Activated CD4-positive, alpha-beta T cell treated with anti-CD3 and anti-CD28 coated beads, Interleukin-2, amount 10 ng/mL, durations not matched to agents 24 days and 14 days (primary cell): ENCODE results near the gene SERINC5. TPM values are rescaled to one million over a fixed set of nuclear protein-coding genes. Genes with fewer than 3 reads are reported as not detected.
"Not testable (repeated sequence)": the region's sequence is repeated elsewhere in the genome, so short reads cannot be mapped to it uniquely, and the experiment has no call there.

Experiments used
- DNase-seq: peaks from one replicate; pipeline ENCODE4 v3.0.0; 2022
- H3K27ac Mint-ChIP-seq: one replicate; pipeline ENCODE4 v1.8.0; 2022; ENCODE audit warnings: mild to moderate bottlenecking, mixed read lengths
- H3K27me3 Mint-ChIP-seq: one replicate; pipeline ENCODE4 v1.8.0; 2022; ENCODE audit warnings: mixed read lengths
- H3K36me3 Mint-ChIP-seq: one replicate; pipeline ENCODE4 v1.8.0; 2022; ENCODE audit warnings: low read depth, mild to moderate bottlenecking, mixed read lengths
- H3K4me1 Mint-ChIP-seq: one replicate; pipeline ENCODE4 v1.8.0; 2021; ENCODE audit warnings: mixed read lengths
- H3K4me3 Mint-ChIP-seq: one replicate; pipeline ENCODE4 v1.8.0; 2022; ENCODE audit warnings: mild to moderate bottlenecking, moderate library complexity, mixed read lengths
- H3K9me3 Mint-ChIP-seq: one replicate; pipeline ENCODE4 v1.8.0; 2021; ENCODE audit warnings: mixed read lengths
- intact Hi-C: fragments of 100-400 bp; cut with micrococcal nuclease; formaldehyde crosslinking; loops from one replicate; pipeline ENCODE4 v1.15.1; 2023
- total RNA-seq: library from RNA; stranded (reverse); gene quantifications from 2 replicates; pipeline ENCODE4 v1.2.3, GENCODE V29; 2022

The SERINC5 gene
- total RNA-seq, 1 donor from 2014 or later, result 21.3 TPM

DNA sequence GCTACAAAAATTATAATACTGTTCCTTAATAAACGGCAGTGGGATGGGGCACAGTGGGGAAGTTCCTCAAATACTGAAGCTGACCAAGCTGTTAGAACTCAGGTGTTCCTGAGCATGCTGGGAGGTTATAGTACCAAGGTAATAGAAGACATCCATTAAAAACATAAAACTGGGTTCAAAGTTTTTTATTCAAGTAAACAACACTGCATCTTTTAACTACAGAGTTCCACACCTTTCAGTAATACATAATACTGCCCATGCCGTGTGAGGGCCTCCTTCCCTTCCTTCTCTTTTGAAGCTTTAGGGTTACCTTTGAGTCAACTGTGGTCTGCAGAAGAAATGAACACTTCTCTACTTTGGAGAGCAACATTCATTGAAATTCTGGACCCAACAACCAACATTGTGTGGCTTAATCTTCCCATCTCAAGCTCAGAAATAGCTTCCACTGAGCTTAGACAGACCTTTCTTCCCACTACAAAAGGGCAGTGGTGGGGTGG lies 43.6 kb downstream of the SERINC5 start:
- Mint-ChIP-seq H3K27ac (no peak overlapping the region), H3K27me3 (no peaks in the 10 kb centered on the region), H3K9me3 (no peaks in the 10 kb centered on the region), H3K4me3 (no peak overlapping the region), H3K36me3 (peaks cover 13% of the 10 kb centered on the region), H3K4me1 (peaks cover 48% of the 10 kb centered on the region)
- intact Hi-C loops, result no loop called here
- DNase-seq, result no peak

DNA sequence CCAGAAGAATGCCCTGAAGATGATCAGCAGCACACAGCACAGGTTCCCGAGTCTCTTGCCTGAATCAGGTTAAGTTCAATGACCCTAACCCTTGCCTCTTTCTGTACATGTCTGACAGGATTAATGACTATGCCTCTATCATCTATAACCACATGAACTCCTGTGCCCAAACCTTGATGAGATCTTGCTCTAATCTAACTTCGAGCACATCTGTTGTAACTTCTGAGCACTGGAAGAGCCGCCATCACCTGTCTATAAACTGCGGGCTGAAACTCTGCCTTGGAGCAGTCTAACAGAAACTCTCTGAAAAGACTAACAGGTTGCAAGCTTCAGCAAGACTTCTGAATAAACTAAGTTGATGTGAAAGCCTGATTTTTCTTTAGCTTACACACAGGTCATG lies 44.5 kb downstream of the SERINC5 start:
- Mint-ChIP-seq H3K27ac (no peak overlapping the region), H3K27me3 (no peaks in the 10 kb centered on the region), H3K4me3 (peak overlapping the region; percentile 14), H3K4me1 (peaks cover 51% of the 10 kb centered on the region), H3K36me3 (peaks cover 15% of the 10 kb centered on the region), H3K9me3 (no peaks in the 10 kb centered on the region)
- DNase-seq, result no peak
- intact Hi-C loops, result no loop called here

DNA sequence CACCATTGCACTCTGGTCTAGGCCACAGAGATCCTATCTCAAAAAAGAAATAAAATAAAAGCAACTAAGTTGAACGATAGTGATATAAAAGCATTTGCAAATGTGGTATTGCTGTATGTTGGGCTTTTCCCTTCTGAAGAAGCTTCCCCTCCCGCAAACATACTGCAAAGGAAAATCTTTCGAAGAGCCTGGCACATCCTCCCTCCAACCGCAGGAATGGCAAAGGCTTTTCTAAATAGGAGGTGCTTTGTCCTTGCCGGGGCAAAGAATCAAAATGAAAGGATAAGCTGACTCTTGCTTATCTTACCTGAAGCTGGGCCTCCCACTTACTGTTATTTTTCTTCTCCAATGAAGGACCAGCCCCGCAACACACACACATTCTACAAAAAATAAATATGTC lies 45.8 kb downstream of the SERINC5 start:
- Mint-ChIP-seq H3K9me3 (no peaks in the 10 kb centered on the region), H3K4me1 (peaks cover 50% of the 10 kb centered on the region), H3K27me3 (no peaks in the 10 kb centered on the region), H3K36me3 (peaks cover 15% of the 10 kb centered on the region), H3K4me3 (no peak overlapping the region), H3K27ac (peak overlapping the region; percentile 52)
- no peak for DNase-seq
- intact Hi-C loops, result no loop called here

DNA sequence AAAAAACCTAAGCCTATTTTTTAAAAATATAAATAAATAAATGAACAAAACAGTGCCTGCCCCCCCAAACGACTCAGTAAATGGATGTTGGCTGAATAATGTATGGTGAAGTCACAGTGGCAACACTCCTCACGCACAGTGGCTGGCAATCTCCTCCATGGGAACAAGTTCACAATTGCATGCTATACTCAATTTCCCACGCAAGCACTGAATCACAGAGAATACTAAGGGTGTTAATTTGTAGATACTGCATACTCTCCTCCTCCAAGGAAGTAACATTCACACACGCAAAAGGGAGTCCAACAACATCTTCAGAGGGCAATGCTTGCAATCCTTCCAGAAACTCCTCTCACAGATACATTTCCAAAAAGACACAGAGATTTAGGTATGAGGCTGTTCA lies 47.5 kb downstream of the SERINC5 start:
- peaks cover 46% of the 10 kb centered on the region for H3K4me1 Mint-ChIP-seq
- no peaks in the 10 kb centered on the region for H3K27me3 Mint-ChIP-seq
- intact Hi-C loops, result no loop called here
- peaks cover 24% of the 10 kb centered on the region for H3K36me3 Mint-ChIP-seq
- no peak overlapping the region for H3K4me3 Mint-ChIP-seq
- no peak overlapping the region for H3K27ac Mint-ChIP-seq
- DNase-seq, result no peak
- H3K9me3 Mint-ChIP-seq, result no peaks in the 10 kb centered on the region

DNA sequence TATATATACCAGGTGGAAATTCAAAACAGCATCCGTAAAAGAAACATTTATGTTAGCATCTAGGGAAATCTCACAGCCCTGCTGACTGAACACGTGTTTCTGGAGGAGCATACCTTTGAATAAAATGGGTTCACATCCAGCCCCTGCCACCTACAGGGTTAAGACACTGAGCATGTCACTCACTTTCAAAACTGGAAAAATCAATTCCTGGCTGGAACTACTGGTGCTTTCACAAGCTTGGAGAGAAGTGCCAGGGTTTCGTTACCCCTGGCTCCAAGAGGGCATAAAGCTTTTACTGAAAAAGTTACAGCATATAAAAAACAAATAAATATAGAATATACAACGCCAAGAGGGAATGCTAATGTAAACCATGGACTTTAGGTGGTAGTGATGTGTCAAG lies 48.0 kb downstream of the SERINC5 start:
- no peak for DNase-seq
- intact Hi-C loops, result no loop called here
- Mint-ChIP-seq H3K36me3 (peaks cover 26% of the 10 kb centered on the region), H3K27ac (no peak overlapping the region), H3K4me1 (peaks cover 44% of the 10 kb centered on the region), H3K9me3 (no peaks in the 10 kb centered on the region), H3K27me3 (no peaks in the 10 kb centered on the region), H3K4me3 (no peak overlapping the region)

DNA sequence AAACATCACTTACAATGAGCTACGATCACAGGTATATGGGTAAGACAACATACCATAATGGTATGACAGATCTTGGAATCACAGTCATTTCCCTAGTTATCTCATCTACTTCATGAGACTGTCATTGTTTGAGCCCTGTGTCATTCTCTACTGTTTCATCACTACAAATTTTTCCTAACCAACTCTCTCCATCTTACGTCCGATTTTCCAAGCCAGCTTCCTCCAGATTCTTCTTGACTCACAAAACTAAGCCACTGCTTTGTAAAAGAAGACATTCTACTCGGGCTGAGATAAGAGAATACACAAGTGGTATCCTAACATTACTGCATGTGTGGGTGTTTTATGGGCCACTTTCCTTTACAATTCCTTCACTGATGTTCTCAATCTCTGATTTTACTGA lies 49.6 kb downstream of the SERINC5 start:
- DNase-seq, result no peak
- H3K36me3 Mint-ChIP-seq, result peaks cover 38% of the 10 kb centered on the region
- no peak overlapping the region for H3K4me3 Mint-ChIP-seq
- intact Hi-C loops, result no loop called here
- H3K9me3 Mint-ChIP-seq, result no peaks in the 10 kb centered on the region
- H3K27ac Mint-ChIP-seq, result peak overlapping the region; percentile 54
- no peaks in the 10 kb centered on the region for H3K27me3 Mint-ChIP-seq
- H3K4me1 Mint-ChIP-seq, result peaks cover 37% of the 10 kb centered on the region

DNA sequence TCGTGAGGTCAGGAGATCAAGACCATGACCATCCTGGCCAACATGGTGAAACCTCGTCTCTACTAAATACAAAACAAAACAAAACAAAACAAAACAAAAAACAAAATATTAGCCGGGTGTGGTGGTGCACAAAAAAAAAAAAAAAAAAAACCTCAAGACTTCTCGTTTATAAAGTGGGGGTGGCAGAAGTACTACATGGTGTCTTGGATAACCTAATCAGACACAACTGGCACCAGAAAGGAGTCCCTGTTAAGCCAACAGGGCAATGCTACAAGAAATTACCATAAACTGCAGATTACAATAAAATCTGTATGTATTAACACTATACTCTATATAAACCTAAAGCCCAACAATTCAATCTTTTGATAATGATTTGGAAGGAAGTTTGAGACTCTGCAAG lies 50.0 kb downstream of the SERINC5 start:
- Mint-ChIP-seq H3K4me1 (peaks cover 35% of the 10 kb centered on the region), H3K9me3 (no peaks in the 10 kb centered on the region)

DNA sequence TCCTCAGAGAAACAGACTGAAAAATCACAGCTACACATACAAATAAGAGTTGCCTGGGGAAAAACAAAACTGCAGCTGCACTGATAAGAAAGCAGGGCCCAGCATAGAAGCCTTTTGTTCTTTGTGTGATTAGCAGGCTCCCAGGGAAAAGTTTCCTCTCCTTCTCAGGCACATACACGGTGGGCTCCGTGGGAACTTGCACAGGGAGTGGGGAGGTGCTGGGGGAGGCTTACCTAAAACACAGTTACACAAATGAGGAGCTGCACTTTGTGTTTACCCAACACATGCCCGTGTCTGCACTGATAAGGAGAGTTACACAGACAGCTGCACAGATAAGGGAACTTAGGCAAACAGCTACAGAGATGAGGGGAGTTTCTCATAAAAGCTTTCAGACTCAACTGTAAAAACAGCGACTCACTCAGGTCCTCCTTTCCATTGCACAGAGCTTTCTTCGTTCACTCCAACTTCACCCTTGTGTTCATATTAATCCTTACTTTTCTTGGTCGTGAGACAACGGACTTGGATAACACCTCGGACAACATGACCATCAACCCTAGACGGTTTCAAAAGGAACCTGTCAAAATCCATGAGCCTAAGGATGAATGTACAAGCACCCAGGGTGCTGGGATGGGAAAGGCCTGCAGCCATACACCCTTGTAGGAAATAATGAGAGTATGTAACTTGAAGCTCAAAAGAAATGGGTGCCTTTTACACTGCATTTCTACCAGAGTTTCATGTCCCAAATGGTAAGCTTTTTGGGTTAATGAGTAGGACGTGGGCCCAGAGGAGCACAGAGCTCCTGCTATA lies 50.8 kb downstream of the SERINC5 start:
- Mint-ChIP-seq H3K27ac (peak overlapping the region; percentile 54), H3K27me3 (no peaks in the 10 kb centered on the region), H3K36me3 (peaks cover 44% of the 10 kb centered on the region), H3K4me3 (no peak overlapping the region), H3K4me1 (peaks cover 30% of the 10 kb centered on the region), H3K9me3 (no peaks in the 10 kb centered on the region)
- no peak for DNase-seq
- intact Hi-C loops, result no loop called here

More for the DNA sequence above, 50.0 kb downstream of the SERINC5 start:
- Mint-ChIP-seq H3K27me3 (no peaks in the 10 kb centered on the region), H3K4me3 (no peak overlapping the region), H3K36me3 (peaks cover 43% of the 10 kb centered on the region), H3K27ac (peak overlapping the region; percentile 54)
- DNase-seq, result no peak
- intact Hi-C loops, result no loop called here

DNA sequence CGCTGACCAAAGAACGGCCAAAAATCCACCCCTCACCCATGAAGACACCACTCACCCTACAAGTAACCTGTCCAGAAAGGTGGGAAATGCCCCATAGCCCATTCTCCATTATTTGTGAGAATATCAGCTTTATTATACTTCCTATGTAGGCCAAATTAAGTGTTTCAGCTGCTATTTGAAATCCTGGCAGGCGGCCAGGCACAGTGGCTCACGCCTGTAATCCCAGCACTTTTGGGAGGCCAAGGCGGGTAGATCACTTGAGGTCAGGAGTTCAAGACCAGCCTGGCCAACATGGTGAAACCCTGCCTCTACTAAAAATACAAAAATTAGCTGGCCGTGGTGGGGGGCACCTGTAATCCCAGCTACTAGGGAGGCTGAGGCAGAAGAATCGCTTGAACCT lies 54.1 kb downstream of the SERINC5 start:
- intact Hi-C loops, result not testable (repeated sequence)
- H3K4me1 Mint-ChIP-seq, result peaks cover 37% of the 10 kb centered on the region
- peaks cover 61% of the 10 kb centered on the region for H3K36me3 Mint-ChIP-seq

DNA sequence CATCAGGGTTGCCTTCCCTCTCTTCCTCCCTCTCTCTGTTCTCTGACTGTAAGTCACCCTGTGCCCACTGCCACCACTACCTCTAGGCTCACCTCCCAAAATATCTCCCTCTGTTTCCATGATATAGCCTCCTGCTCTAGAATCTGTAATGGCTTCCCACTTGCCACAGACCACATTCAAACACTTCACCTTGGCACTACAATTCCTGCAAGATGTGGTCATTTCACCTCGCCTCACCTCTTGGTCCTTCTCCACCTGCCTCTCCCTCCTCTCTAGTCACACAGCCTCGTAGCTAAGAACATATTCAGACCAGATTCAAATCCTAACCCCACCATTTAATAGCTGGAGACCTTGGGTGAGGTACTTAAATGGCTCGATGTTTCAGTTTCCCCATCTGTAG lies 56.9 kb downstream of the SERINC5 start:
- no peak for DNase-seq
- H3K27ac Mint-ChIP-seq, result peak overlapping the region; percentile 36
- no peaks in the 10 kb centered on the region for H3K9me3 Mint-ChIP-seq
- H3K27me3 Mint-ChIP-seq, result no peaks in the 10 kb centered on the region
- H3K4me3 Mint-ChIP-seq, result no peak overlapping the region
- H3K4me1 Mint-ChIP-seq, result peaks cover 38% of the 10 kb centered on the region
- intact Hi-C loops, result loop anchor here (10.0 kb wide), 1 partner anchor 456 kb away; the partner anchor contains the start of genes DHFR and MSH3
- H3K36me3 Mint-ChIP-seq, result peaks cover 53% of the 10 kb centered on the region

More for the DNA sequence above, 54.1 kb downstream of the SERINC5 start:
- H3K27me3 Mint-ChIP-seq, H3K9me3 Mint-ChIP-seq, DNase-seq, H3K4me3 Mint-ChIP-seq, H3K27ac Mint-ChIP-seq: not testable (repeated sequence)

DNA sequence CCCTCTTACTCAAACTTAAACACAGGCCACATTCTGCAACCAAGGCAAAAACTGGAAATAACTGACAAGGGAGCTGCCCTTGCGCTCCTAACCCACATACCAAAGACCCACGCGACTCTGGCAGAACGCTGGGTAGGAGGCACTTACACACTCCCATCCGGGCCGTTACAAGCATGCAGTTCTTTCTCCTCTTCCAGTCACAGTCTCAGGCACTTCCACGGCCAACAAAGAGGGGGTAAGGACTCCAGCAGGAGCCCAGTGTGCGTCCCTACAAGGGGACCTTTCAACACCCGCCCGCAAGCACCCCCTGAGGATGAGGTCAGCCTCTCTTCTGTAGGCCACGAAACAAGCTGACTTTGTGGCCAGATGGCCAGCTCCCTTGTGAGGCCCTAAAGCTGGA lies 57.4 kb downstream of the SERINC5 start:
- no peak overlapping the region for H3K4me3 Mint-ChIP-seq
- H3K27ac Mint-ChIP-seq, result peak overlapping the region; percentile 26
- H3K36me3 Mint-ChIP-seq, result peaks cover 53% of the 10 kb centered on the region
- H3K4me1 Mint-ChIP-seq, result peaks cover 43% of the 10 kb centered on the region
- DNase-seq, result no peak
- intact Hi-C loops, result loop anchor here (10.0 kb wide), 1 partner anchor 456 kb away; the partner anchor contains the start of genes DHFR and MSH3
- no peaks in the 10 kb centered on the region for H3K27me3 Mint-ChIP-seq
- no peaks in the 10 kb centered on the region for H3K9me3 Mint-ChIP-seq

DNA sequence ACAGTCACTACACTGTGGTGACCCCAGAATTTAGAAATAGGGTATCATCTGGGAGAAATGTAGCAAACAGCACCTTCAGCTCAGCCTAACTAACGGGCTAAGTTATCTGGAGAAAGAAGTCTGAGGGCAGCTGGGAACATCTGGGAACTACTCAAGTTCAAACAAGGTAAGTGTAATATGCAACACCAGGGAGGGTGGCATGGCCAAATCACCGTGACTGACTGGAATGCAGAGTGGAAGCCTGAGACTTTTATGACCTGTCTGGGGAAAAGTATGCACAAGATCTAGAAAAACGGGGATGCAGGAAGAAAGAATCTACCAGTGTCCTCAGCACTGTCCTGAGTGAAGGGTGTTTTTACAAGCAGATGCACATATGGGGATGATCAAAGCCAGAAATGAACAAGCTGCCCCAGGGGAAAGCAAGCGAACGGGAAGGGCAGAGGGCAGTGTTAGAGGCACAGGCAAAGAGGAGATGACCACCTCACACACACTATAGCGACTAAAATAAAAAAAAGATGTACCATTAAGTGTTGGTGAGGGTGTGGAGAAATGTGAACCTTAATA lies 59.9 kb downstream of the SERINC5 start:
- Mint-ChIP-seq H3K27me3 (no peaks in the 10 kb centered on the region), H3K4me1 (peaks cover 59% of the 10 kb centered on the region), H3K4me3 (peak overlapping the region; percentile 6), H3K27ac (peak overlapping the region; percentile 45), H3K9me3 (no peaks in the 10 kb centered on the region), H3K36me3 (peaks cover 35% of the 10 kb centered on the region)
- intact Hi-C loops, result loop anchor here (2.0 to 10.0 kb wide), 3 partner anchors 15 to 459 kb away; partner anchors contain the start of genes DHFR and MSH3
- DNase-seq, result no peak

DNA sequence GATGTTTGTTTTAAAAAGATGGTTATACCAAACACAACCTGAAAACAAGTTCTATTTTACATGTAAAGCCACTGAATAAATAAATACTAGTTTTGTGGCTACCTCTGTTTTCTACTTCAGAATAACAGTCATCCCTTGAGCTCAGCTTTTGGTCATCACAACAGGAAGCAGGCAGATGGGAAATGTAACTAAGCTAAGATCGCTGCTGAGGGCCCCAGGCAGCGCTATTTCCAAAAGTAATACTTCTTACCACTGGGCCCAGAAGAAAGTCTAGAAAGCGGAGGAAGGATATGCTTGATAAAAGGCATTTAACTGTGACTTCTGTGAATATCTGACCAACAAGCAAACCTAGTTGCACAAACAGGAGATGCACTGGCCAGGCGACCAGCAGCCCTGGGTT lies 61.4 kb downstream of the SERINC5 start:
- peak overlapping the region; percentile 83 for H3K4me3 Mint-ChIP-seq
- intact Hi-C loops, result loop anchor here (2.0 to 10.0 kb wide), 3 partner anchors 14 to 460 kb away; partner anchors contain the start of genes DHFR and MSH3
- no peaks in the 10 kb centered on the region for H3K27me3 Mint-ChIP-seq
- peak; percentile 76 for DNase-seq
- peaks cover 25% of the 10 kb centered on the region for H3K36me3 Mint-ChIP-seq
- H3K27ac Mint-ChIP-seq, result peak overlapping the region; percentile 88
- H3K4me1 Mint-ChIP-seq, result peaks cover 71% of the 10 kb centered on the region
- H3K9me3 Mint-ChIP-seq, result no peaks in the 10 kb centered on the region

DNA sequence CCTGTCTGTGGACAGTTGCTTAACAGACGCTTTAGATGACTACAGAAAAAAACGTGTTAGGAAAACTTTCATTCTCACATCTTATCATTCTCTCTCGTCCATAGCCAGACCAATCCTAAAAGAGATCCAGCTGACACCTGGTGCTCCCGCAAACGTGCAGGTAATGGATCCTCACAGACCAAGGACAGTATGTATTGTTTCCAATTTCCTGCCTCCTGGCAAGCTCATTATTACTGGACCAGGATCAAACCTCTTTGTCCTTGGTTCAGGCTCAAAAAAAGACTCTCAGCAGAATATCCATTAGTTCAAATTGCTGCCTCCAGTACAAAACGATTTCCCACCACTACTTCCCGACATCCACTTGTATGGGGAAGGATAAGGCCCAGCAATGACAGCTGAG lies 62.4 kb downstream of the SERINC5 start:
- intact Hi-C loops, result loop anchor here (2.0 to 10.0 kb wide), 3 partner anchors 53 to 461 kb away; partner anchors contain the start of genes DHFR and MSH3
- peak overlapping the region; percentile 83 for H3K4me3 Mint-ChIP-seq
- H3K27me3 Mint-ChIP-seq, result no peaks in the 10 kb centered on the region
- no peaks in the 10 kb centered on the region for H3K9me3 Mint-ChIP-seq
- peaks cover 72% of the 10 kb centered on the region for H3K4me1 Mint-ChIP-seq
- peaks cover 19% of the 10 kb centered on the region for H3K36me3 Mint-ChIP-seq
- no peak for DNase-seq
- H3K27ac Mint-ChIP-seq, result peak overlapping the region; percentile 88
